Parathyroid adenoma (tissue), 2 donors: ENCODE measurements around the gene USP46.

ENCODE experiments used
- H2AFZ ChIP-seq: fragments of 300-600 bp; sonication (generic); one replicate; pipeline ENCODE4 v1.7.0; 2017; ENCODE audit warnings: antibody characterized with exemption, mild to moderate bottlenecking
- H3K27ac ChIP-seq: fragments of 300-600 bp; sonication (generic); one replicate; pipeline ENCODE4 v1.7.0; 2017
- H3K27me3 ChIP-seq: fragments of 300-600 bp; sonication (generic); one replicate; pipeline ENCODE4 v1.7.0; 2017; ENCODE audit warnings: low read length; ENCODE audit not compliant: control insufficient read depth, insufficient read depth
- H3K36me3 ChIP-seq: fragments of 300-600 bp; sonication (generic); one replicate; pipeline ENCODE4 v1.7.0; 2017; ENCODE audit warnings: low read length; ENCODE audit not compliant: control insufficient read depth, insufficient read depth
- H3K4me1 ChIP-seq: fragments of 300-600 bp; sonication (generic); one replicate; pipeline ENCODE4 v1.7.0; 2017; ENCODE audit warnings: control low read depth
- H3K4me2 ChIP-seq: fragments of 300-600 bp; sonication (generic); one replicate; pipeline ENCODE4 v1.7.0; 2017; ENCODE audit warnings: low read length
- H3K4me3 ChIP-seq: fragments of 300-600 bp; sonication (generic); one replicate; pipeline ENCODE4 v1.7.0; 2017; ENCODE audit warnings: low read depth, low read length
- H3K79me2 ChIP-seq: fragments of 300-600 bp; sonication (generic); one replicate; pipeline ENCODE4 v1.7.0; 2017; ENCODE audit warnings: control low read depth
- H3K9ac ChIP-seq: fragments of 300-600 bp; sonication (generic); one replicate; pipeline ENCODE4 v1.7.0; 2017; ENCODE audit warnings: mild to moderate bottlenecking
- H3K9me3 ChIP-seq: fragments of 300-600 bp; sonication (generic); one replicate; pipeline ENCODE4 v1.7.0; 2017; ENCODE audit warnings: low read length; ENCODE audit not compliant: control insufficient read depth
- CTCF ChIP-seq: fragments of 300-600 bp; sonication (generic); IDR thresholded peaks from one replicate; pipeline ENCODE4 v1.7.0; 2017; ENCODE audit warnings: antibody characterized with exemption, mild to moderate bottlenecking
- donor health status: primary hyperparathyroidism.

Gene USP46

GRCh38 chr4:52552778-52553177 lies 106.3 kb downstream of the USP46 start:
- Histone ChIP-seq H3K27me3 (no peaks in the 10 kb centered on the region), H3K79me2 (no peaks in the 10 kb centered on the region), H3K4me2 (no peak overlapping the region), H3K36me3 (no peaks in the 10 kb centered on the region), H3K9ac (no peak overlapping the region), H3K4me1 (no peaks in the 10 kb centered on the region), H3K9me3 (no peaks in the 10 kb centered on the region), H2AFZ (no peak overlapping the region), H3K27ac (no peak overlapping the region), H3K4me3 (no peak overlapping the region)
- no peak for TF ChIP-seq CTCF

DNA sequence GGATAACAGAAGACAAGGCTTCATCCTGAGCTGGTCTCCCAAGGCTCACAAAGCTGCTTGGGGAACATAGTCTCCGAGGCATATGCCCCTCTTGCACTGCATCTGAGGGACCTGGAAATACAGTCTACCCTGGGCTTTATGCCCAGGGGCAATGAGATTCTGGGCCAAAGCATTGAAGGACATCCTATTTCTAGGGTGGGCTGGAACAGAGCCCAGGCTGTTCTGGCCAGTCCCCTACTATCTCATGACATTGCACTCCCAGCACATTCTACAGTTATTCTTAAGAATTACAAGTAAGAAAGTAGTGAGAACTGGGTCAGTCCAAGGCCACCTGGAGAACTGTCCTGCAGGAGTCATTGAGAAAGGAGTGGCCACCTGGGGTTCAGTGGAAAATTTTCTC lies 107.6 kb downstream of the USP46 start:
- no peak overlapping the region for H3K27ac ChIP-seq
- no peaks in the 10 kb centered on the region for H3K27me3 ChIP-seq
- H3K4me1 ChIP-seq = no peaks in the 10 kb centered on the region
- H3K36me3 ChIP-seq = no peaks in the 10 kb centered on the region
- H3K4me3 ChIP-seq = no peak overlapping the region
- H3K4me2 ChIP-seq = no peak overlapping the region
- H3K9ac ChIP-seq = no peak overlapping the region
- H2AFZ ChIP-seq = no peak overlapping the region
- no peak for TF ChIP-seq CTCF
- H3K9me3 ChIP-seq = no peaks in the 10 kb centered on the region
- no peaks in the 10 kb centered on the region for H3K79me2 ChIP-seq

DNA sequence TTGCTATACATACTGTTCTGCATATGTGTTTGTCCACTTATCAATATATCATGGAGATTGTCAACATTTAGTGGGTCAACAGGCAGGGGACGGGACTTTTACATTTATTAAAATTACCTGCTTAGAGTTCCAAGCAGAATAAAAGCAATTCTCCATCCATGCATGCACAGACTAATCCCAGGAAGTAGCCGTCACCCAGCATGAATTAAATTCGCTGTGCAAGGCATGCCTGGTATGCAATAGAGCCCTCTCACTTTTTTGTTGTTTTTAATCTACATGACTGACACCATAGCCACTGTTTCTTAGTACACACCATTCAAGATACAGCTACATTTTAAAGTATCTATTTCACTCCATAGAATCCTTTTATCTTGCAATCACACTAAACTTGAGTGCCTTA lies 108.9 kb downstream of the USP46 start:
- H3K4me3 ChIP-seq = no peak overlapping the region
- H3K4me2 ChIP-seq = no peak overlapping the region
- H3K27me3 ChIP-seq = no peaks in the 10 kb centered on the region
- no peak overlapping the region for H3K27ac ChIP-seq
- no peak for TF ChIP-seq CTCF
- no peak overlapping the region for H3K9ac ChIP-seq
- no peaks in the 10 kb centered on the region for H3K79me2 ChIP-seq
- H2AFZ ChIP-seq = no peak overlapping the region
- no peaks in the 10 kb centered on the region for H3K4me1 ChIP-seq
- no peaks in the 10 kb centered on the region for H3K36me3 ChIP-seq
- H3K9me3 ChIP-seq = no peaks in the 10 kb centered on the region

DNA sequence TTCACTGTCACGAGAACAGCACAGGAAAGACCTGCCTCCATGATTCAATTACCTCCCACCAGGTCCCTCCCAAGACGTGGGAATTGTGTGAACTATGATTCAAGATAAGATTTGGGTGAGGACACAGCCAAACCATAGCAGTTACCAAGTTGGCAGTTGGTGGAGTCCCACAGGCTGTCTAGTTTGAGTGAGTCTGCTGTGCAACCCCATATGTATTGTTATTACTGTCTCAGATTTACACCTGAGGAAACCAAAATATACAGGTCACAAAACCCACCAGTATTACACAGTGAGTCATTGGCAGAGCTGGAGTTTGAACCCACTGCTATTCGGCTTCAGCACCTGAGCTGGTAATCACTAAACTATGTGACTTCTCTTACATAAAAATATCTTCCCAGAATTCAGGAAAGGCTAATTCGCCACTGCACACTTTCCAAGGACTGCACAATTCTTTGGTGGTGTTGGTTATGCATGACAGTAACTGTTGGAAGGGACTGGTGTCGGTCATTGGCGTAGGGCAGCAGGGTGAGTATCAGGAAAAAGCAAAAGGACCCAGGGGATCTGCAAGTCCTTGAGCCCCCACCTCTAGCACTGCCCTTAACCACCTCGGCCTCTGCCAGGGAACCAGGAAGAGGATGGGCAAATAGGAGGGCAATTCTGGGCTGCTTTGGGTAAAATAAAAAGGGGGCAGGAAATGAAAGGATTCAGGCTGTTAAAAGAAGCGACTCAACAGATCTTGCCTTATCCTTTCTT lies 110.1 kb downstream of the USP46 start:
- Histone ChIP-seq H3K27ac (no peak overlapping the region), H3K4me1 (no peaks in the 10 kb centered on the region), H3K4me2 (no peak overlapping the region)

More for the DNA sequence above, 110.1 kb downstream of the USP46 start:
- H3K9ac ChIP-seq = no peak overlapping the region
- H3K79me2 ChIP-seq = no peaks in the 10 kb centered on the region
- no peak overlapping the region for H3K4me3 ChIP-seq
- no peak for TF ChIP-seq CTCF
- no peaks in the 10 kb centered on the region for H3K9me3 ChIP-seq
- H2AFZ ChIP-seq = no peak overlapping the region
- H3K36me3 ChIP-seq = no peaks in the 10 kb centered on the region
- no peaks in the 10 kb centered on the region for H3K27me3 ChIP-seq
